Measurements from ENCODE around the gene FBXL14.

Gene FBXL14

GRCh38 chr12:1544996-1545700, 49.2 kb downstream of the FBXL14 start:
- Histone ChIP-seq H4K20me1 (ENCODE audit: insufficient read depth) (peaks cover 25% of the 10 kb centered on the region), H3K4me2 (no peak overlapping the region)
- TF ChIP-seq CTCF (conservative IDR thresholded peaks at IDR 0.05; ENCODE audit: low read depth, low read length): no peak

GRCh38 chr12:1542599-1542998, 51.8 kb downstream of the FBXL14 start:
- peaks cover 4% of the 10 kb centered on the region; the same call in 1 of the 2 replicates for H3K36me3 ChIP-seq (ENCODE audit: insufficient read depth)
- no peak overlapping the region for H3K9ac ChIP-seq
- H4K20me1 ChIP-seq (ENCODE audit: insufficient read depth): peaks cover 44% of the 10 kb centered on the region
- H3K4me1 ChIP-seq (ENCODE audit: low read depth, poor library complexity, severe bottlenecking): peaks cover 70% of the 10 kb centered on the region
- no peak overlapping the region for H3K4me2 ChIP-seq
- H3K79me2 ChIP-seq (ENCODE audit: insufficient read depth, low read depth): peaks cover 100% of the 10 kb centered on the region
- H3K27me3 ChIP-seq (ENCODE audit: insufficient read depth, low read depth): no peaks in the 10 kb centered on the region
- no peak overlapping the region for H3K27ac ChIP-seq
- no peak overlapping the region for H3K4me3 ChIP-seq (IDR thresholded peaks at IDR 0.05; ENCODE audit: insufficient read depth, low read depth, low read length)
- no peak for TF ChIP-seq CTCF (conservative IDR thresholded peaks at IDR 0.05; ENCODE audit: low read depth, low read length)
- no peak overlapping the region for H2AFZ ChIP-seq (ENCODE audit: low read depth)

More at GRCh38 chr12:1544996-1545700, 49.2 kb downstream of the FBXL14 start:
- H3K27ac ChIP-seq: no peak overlapping the region
- H3K9ac ChIP-seq: no peak overlapping the region
- peaks cover 9% of the 10 kb centered on the region; the same call in 1 of the 2 replicates for H3K36me3 ChIP-seq (ENCODE audit: insufficient read depth)
- peaks cover 58% of the 10 kb centered on the region for H3K4me1 ChIP-seq (ENCODE audit: low read depth, poor library complexity, severe bottlenecking)
- no peaks in the 10 kb centered on the region for H3K27me3 ChIP-seq (ENCODE audit: insufficient read depth, low read depth)
- H3K4me3 ChIP-seq (IDR thresholded peaks at IDR 0.05; ENCODE audit: insufficient read depth, low read depth, low read length): no peak overlapping the region
- peaks cover 100% of the 10 kb centered on the region for H3K79me2 ChIP-seq (ENCODE audit: insufficient read depth, low read depth)
- H2AFZ ChIP-seq (ENCODE audit: low read depth): no peak overlapping the region

DNA sequence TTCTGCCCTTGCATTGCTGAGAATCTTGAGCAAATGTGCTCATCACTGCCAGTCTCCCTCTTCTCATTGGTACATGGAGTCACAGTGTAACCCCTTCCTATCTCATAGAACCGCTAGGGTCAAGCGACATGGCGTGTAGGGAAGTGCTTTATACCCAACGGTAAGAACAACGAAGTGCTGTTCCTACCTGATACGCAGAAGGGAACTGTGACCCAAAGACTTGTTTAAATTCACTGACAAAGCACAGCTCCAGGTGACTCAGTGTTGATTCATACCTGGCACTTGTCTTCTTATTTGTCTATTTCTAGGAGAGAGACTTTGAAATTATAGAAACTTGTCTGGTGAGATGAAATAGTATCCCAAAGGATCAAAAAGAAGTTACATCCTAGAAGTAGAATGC, 53.7 kb downstream of the FBXL14 start:
- Histone ChIP-seq H3K4me1 (ENCODE audit: low read depth, poor library complexity, severe bottlenecking) (peaks cover 87% of the 10 kb centered on the region), H3K27me3 (ENCODE audit: insufficient read depth, low read depth) (no peaks in the 10 kb centered on the region), H3K27ac (no peak overlapping the region), H4K20me1 (ENCODE audit: insufficient read depth) (peaks cover 57% of the 10 kb centered on the region), H3K79me2 (ENCODE audit: insufficient read depth, low read depth) (peaks cover 100% of the 10 kb centered on the region), H3K9ac (no peak overlapping the region), H3K4me2 (no peak overlapping the region), H3K36me3 (ENCODE audit: insufficient read depth) (peaks cover 3% of the 10 kb centered on the region; the same call in 1 of the 2 replicates), H2AFZ (ENCODE audit: low read depth) (no peak overlapping the region), H3K4me3 (IDR thresholded peaks at IDR 0.05; ENCODE audit: insufficient read depth, low read depth, low read length) (no peak overlapping the region)
- no peak for TF ChIP-seq CTCF (conservative IDR thresholded peaks at IDR 0.05; ENCODE audit: low read depth, low read length)

DNA sequence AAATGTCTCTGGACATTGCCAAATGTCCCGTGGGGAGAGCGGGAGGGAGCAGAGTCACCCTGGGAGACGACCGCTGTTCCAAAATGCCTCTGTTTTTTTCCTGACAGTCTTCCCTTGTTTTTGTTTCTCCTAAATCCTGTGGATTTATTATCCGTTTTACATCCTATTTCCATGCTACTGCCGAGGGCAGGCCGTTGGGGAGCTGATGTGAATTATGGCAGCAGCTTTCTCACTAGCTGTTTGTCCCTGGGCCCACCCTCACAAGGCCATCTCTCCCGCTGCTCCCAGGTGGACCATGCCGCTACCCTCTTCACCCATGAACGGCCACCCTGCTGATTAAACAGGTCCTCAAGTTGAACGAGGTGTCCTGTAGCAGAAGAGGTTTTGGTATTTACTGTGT, 55.2 kb downstream of the FBXL14 start:
- peaks cover 70% of the 10 kb centered on the region for H4K20me1 ChIP-seq (ENCODE audit: insufficient read depth)
- no peak overlapping the region for H3K4me3 ChIP-seq (IDR thresholded peaks at IDR 0.05; ENCODE audit: insufficient read depth, low read depth, low read length)
- H3K27me3 ChIP-seq (ENCODE audit: insufficient read depth, low read depth): no peaks in the 10 kb centered on the region
- no peak overlapping the region for H3K9ac ChIP-seq
- peaks cover 3% of the 10 kb centered on the region; the same call in 1 of the 2 replicates for H3K36me3 ChIP-seq (ENCODE audit: insufficient read depth)
- H3K4me1 ChIP-seq (ENCODE audit: low read depth, poor library complexity, severe bottlenecking): peaks cover 92% of the 10 kb centered on the region
- no peak for TF ChIP-seq CTCF (conservative IDR thresholded peaks at IDR 0.05; ENCODE audit: low read depth, low read length)
- no peak overlapping the region for H3K27ac ChIP-seq
- no peak overlapping the region for H3K4me2 ChIP-seq
- peaks cover 100% of the 10 kb centered on the region for H3K79me2 ChIP-seq (ENCODE audit: insufficient read depth, low read depth)
- H2AFZ ChIP-seq (ENCODE audit: low read depth): no peak overlapping the region
